ENCODE measurements around the gene SAXO1.

DNA sequence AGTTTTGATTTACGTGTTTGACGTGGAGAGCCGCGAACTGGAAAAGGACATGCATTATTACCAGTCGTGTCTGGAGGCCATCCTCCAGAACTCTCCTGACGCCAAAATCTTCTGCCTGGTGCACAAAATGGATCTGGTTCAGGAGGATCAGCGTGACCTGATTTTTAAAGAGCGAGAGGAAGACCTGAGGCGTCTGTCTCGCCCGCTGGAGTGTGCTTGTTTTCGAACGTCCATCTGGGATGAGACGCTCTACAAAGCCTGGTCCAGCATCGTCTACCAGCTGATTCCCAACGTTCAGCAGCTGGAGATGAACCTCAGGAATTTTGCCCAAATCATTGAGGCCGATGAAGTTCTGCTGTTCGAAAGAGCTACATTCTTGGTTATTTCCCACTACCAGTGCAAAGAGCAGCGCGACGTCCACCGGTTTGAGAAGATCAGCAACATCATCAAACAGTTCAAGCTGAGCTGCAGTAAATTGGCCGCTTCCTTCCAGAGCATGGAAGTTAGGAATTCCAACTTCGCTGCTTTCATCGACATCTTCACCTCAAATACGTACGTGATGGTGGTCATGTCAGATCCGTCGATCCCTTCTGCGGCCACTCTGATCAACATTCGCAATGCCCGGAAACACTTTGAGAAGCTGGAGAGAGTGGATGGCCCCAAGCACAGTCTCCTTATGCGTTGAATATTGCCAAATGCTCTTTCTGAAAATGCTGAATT is 17.1 kb upstream of the SAXO1 start:
- TF ChIP-seq POLR2A (IDR thresholded peaks at IDR 0.05) (no peak), CTCF (IDR thresholded peaks at IDR 0.05) (no peak)

Measured in adrenal gland (tissue), 5 donors.